SK-N-SH treated with all-trans-retinoic acid at 6 μM for 48 hours (cell line): ENCODE results near the gene PES1.

Experiments used
- ATAC-seq: fragments of 200-7000 bp; cut with Tn5 transposase; 3 replicates; pipeline ENCODE4 v1.9.1; 2020; ENCODE audit warnings: mild to moderate bottlenecking, moderate library complexity
- ARNTL ChIP-seq: fragments of 450-650 bp; formaldehyde crosslinking; IDR thresholded peaks from 2 replicates; pipeline ENCODE4 v1.5.0; 2020; ENCODE audit warnings: low read depth, mild to moderate bottlenecking, moderate library complexity, borderline replicate concordance
- BACH2 ChIP-seq: fragments of 250-450 bp; sonication (Bioruptor Pico); IDR thresholded peaks from 2 replicates; pipeline ENCODE4 v1.9.0; 2021; ENCODE audit warnings: mild to moderate bottlenecking, borderline replicate concordance
- CSDC2 ChIP-seq: fragments of 250-450 bp; sonication (Bioruptor Pico); IDR thresholded peaks from 2 replicates; pipeline ENCODE4 v1.5.0; 2020; ENCODE audit warnings: mild to moderate bottlenecking, moderate library complexity
- CSRNP3 ChIP-seq: fragments of 250-450 bp; sonication (Bioruptor Pico); IDR thresholded peaks from 2 replicates; pipeline ENCODE4 v1.5.1; 2021; ENCODE audit warnings: mild to moderate bottlenecking, moderate library complexity
- ESRRG ChIP-seq: fragments of 250-450 bp; sonication (Bioruptor Pico); IDR thresholded peaks from 2 replicates; pipeline ENCODE4 v1.6.1; 2021; ENCODE audit warnings: mild to moderate bottlenecking
- GLIS3 ChIP-seq: fragments of 250-450 bp; sonication (Bioruptor Pico); IDR thresholded peaks from 2 replicates; pipeline ENCODE4 v1.5.0; 2020; ENCODE audit warnings: mild to moderate bottlenecking, moderate library complexity
- ISL1 ChIP-seq: fragments of 250-450 bp; sonication (Bioruptor Pico); IDR thresholded peaks from 2 replicates; pipeline ENCODE4 v2.1.2; 2022; ENCODE audit warnings: mild to moderate bottlenecking, moderate library complexity
- OSR1 ChIP-seq: fragments of 250-450 bp; sonication (Bioruptor Pico); IDR thresholded peaks from 2 replicates; pipeline ENCODE4 v1.8.0; 2022; ENCODE audit warnings: moderate library complexity, mild to moderate bottlenecking, inconsistent platforms
- PATZ1 ChIP-seq: fragments of 250-450 bp; sonication (Bioruptor Pico); IDR thresholded peaks from 2 replicates; pipeline ENCODE4 v1.8.0; 2020; ENCODE audit warnings: mild to moderate bottlenecking, moderate library complexity, borderline replicate concordance
- PPARA ChIP-seq: fragments of 250-450 bp; sonication (Bioruptor Pico); IDR thresholded peaks from 2 replicates; pipeline ENCODE4 v1.5.0; 2020; ENCODE audit warnings: mild to moderate bottlenecking, borderline replicate concordance
- SNAI2 ChIP-seq: fragments of 250-450 bp; sonication (Bioruptor Pico); IDR thresholded peaks from 2 replicates; pipeline ENCODE4 v1.5.0; 2020; ENCODE audit warnings: mild to moderate bottlenecking, moderate library complexity
- TCF4 ChIP-seq: fragments of 250-450 bp; sonication (Bioruptor Pico); IDR thresholded peaks from 2 replicates; pipeline ENCODE4 v1.8.0; 2021; ENCODE audit warnings: mild to moderate bottlenecking, moderate library complexity, borderline replicate concordance
- TOX ChIP-seq: fragments of 250-450 bp; sonication (Bioruptor Pico); IDR thresholded peaks from 2 replicates; pipeline ENCODE4 v1.8.0; 2021; ENCODE audit warnings: mild to moderate bottlenecking, moderate library complexity, borderline replicate concordance
- ZC3H10 ChIP-seq: fragments of 250-450 bp; sonication (Bioruptor Pico); IDR thresholded peaks from 2 replicates; pipeline ENCODE4 v1.5.1; 2021; ENCODE audit warnings: mild to moderate bottlenecking, moderate library complexity
- ZFP3 ChIP-seq: fragments of 250-450 bp; sonication (Bioruptor Pico); IDR thresholded peaks from 2 replicates; pipeline ENCODE4 v1.5.0; 2020; ENCODE audit warnings: mild to moderate bottlenecking, moderate library complexity
- ZFP30 ChIP-seq: fragments of 450-650 bp; formaldehyde crosslinking; IDR thresholded peaks from 2 replicates; pipeline ENCODE4 v1.5.0; 2022; ENCODE audit warnings: mild to moderate bottlenecking, moderate library complexity
- ZNF565 ChIP-seq: fragments of 450-650 bp; formaldehyde crosslinking; conservative IDR thresholded peaks from 2 replicates; pipeline ENCODE4 v1.5.0; 2020; ENCODE audit warnings: low read depth, mild to moderate bottlenecking, moderate library complexity
- ZNF70 ChIP-seq: fragments of 450-650 bp; formaldehyde crosslinking; IDR thresholded peaks from 2 replicates; pipeline ENCODE4 v1.5.0; 2020; ENCODE audit warnings: mild to moderate bottlenecking, moderate library complexity
- TF ChIP-seq, protein P1 (sequence below): fragments of 250-450 bp; sonication (Bioruptor Pico); IDR thresholded peaks from 2 replicates; pipeline ENCODE4 v1.5.1; 2020; ENCODE audit warnings: low read depth, mild to moderate bottlenecking, moderate library complexity
- TF ChIP-seq, protein P2 (sequence below): fragments of 250-450 bp; sonication (Bioruptor Pico); IDR thresholded peaks from 2 replicates; pipeline ENCODE4 v1.5.0; 2020; ENCODE audit warnings: mild to moderate bottlenecking, moderate library complexity
- TF ChIP-seq, protein P3 (sequence below): fragments of 250-450 bp; sonication (Bioruptor Pico); IDR thresholded peaks from 2 replicates; pipeline ENCODE4 v1.8.0; 2021; ENCODE audit warnings: low read depth, mild to moderate bottlenecking, moderate library complexity, borderline replicate concordance

Gene PES1

DNA sequence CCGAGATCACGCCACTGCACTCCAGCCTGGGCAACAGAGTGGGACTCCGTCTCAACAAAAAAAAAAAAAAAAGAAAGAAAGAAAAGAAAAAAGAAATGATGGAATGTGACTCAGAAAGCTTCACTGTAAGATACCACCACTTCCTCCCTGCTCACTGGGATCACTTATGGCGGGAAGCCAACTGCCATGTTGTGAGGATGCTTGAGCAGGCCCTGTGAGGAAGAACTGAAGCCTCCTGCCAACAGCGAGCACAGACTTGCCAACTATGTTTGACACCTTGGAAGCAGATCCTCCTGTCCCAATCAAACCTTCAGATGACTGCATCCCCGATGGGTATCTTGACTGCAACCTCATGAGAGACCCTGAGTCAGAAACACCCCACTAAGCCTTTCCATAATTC, 53.4 kb downstream of the PES1 start:
- peak; percentile 55; the same call in 2 of the 3 replicates for ATAC-seq
- TF ChIP-seq ESRRG (CRISPR knock-in tag) (no peak), ZFP3 (CRISPR knock-in tag) (no peak), ZNF70 (CRISPR knock-in tag) (no peak), PPARA (CRISPR knock-in tag) (no peak), OSR1 (CRISPR knock-in tag) (no peak), ZNF565 (CRISPR knock-in tag) (no peak), SNAI2 (CRISPR knock-in tag) (no peak)
- TF ChIP-seq, protein P1, sequence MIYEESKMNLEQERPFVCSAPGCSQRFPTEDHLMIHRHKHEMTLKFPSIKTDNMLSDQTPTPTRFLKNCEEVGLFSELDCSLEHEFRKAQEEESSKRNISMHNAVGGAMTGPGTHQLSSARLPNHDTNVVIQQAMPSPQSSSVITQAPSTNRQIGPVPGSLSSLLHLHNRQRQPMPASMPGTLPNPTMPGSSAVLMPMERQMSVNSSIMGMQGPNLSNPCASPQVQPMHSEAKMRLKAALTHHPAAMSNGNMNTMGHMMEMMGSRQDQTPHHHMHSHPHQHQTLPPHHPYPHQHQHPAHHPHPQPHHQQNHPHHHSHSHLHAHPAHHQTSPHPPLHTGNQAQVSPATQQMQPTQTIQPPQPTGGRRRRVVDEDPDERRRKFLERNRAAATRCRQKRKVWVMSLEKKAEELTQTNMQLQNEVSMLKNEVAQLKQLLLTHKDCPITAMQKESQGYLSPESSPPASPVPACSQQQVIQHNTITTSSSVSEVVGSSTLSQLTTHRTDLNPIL (CRISPR knock-in tag): no peak
- TF ChIP-seq, protein P2, sequence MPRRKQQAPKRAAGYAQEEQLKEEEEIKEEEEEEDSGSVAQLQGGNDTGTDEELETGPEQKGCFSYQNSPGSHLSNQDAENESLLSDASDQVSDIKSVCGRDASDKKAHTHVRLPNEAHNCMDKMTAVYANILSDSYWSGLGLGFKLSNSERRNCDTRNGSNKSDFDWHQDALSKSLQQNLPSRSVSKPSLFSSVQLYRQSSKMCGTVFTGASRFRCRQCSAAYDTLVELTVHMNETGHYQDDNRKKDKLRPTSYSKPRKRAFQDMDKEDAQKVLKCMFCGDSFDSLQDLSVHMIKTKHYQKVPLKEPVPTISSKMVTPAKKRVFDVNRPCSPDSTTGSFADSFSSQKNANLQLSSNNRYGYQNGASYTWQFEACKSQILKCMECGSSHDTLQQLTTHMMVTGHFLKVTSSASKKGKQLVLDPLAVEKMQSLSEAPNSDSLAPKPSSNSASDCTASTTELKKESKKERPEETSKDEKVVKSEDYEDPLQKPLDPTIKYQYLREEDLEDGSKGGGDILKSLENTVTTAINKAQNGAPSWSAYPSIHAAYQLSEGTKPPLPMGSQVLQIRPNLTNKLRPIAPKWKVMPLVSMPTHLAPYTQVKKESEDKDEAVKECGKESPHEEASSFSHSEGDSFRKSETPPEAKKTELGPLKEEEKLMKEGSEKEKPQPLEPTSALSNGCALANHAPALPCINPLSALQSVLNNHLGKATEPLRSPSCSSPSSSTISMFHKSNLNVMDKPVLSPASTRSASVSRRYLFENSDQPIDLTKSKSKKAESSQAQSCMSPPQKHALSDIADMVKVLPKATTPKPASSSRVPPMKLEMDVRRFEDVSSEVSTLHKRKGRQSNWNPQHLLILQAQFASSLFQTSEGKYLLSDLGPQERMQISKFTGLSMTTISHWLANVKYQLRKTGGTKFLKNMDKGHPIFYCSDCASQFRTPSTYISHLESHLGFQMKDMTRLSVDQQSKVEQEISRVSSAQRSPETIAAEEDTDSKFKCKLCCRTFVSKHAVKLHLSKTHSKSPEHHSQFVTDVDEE (CRISPR knock-in tag): no peak
- TF ChIP-seq, protein P3, sequence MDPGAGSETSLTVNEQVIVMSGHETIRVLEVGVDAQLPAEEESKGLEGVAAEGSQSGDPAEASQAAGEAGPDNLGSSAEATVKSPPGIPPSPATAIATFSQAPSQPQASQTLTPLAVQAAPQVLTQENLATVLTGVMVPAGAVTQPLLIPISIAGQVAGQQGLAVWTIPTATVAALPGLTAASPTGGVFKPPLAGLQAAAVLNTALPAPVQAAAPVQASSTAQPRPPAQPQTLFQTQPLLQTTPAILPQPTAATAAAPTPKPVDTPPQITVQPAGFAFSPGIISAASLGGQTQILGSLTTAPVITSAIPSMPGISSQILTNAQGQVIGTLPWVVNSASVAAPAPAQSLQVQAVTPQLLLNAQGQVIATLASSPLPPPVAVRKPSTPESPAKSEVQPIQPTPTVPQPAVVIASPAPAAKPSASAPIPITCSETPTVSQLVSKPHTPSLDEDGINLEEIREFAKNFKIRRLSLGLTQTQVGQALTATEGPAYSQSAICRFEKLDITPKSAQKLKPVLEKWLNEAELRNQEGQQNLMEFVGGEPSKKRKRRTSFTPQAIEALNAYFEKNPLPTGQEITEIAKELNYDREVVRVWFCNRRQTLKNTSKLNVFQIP: no peak
- TF ChIP-seq, all 23 proteins: peak for 0

DNA sequence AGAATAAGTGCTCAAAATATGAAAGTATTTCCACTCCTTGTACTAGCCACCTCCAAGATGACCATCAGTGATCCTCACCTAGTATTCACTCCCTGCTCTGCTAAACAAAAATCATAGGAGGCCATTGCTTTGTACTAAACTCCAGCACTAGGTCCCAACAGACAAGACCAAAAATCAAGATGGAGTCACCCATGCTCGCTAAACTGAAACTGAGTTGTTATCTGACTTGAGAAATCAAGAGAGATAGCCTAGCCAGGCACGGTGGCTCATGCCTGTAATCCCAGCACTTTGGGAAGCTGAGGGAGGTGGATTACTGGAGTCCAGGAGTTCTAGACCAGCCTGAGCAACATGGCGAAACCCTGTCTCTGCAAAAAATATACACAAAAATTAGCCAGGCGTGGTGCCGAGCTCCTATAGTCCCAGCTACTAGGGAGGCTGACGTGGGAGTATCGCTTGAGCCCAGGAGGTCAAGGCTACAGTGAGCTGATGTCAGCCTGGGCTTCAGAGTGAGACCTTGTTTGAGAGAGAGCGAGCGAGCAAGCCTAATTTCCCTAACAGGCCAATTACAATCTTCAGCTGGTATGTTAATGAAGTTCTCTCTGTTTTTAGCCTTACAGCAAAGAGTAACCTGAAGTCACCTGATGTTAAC, 54.5 kb downstream of the PES1 start:
- no peak for TF ChIP-seq ZFP30 (CRISPR knock-in tag)
- TF ChIP-seq TCF4 (CRISPR knock-in tag): no peak
- no peak for TF ChIP-seq BACH2 (CRISPR knock-in tag)
- no peak for TF ChIP-seq PATZ1
- TF ChIP-seq, protein P3: no peak
- no peak for TF ChIP-seq ARNTL (CRISPR knock-in tag)
- TF ChIP-seq TOX: no peak
- TF ChIP-seq ZFP3 (CRISPR knock-in tag): no peak
- no peak for TF ChIP-seq GLIS3 (CRISPR knock-in tag)
- TF ChIP-seq CSDC2 (CRISPR knock-in tag): no peak
- no peak for TF ChIP-seq ISL1 (CRISPR knock-in tag)
- no peak for TF ChIP-seq PPARA (CRISPR knock-in tag)
- TF ChIP-seq ZC3H10 (CRISPR knock-in tag): no peak
- TF ChIP-seq ZNF70 (CRISPR knock-in tag): no peak
- no peak for TF ChIP-seq CSRNP3 (CRISPR knock-in tag)
- TF ChIP-seq, protein P2 (CRISPR knock-in tag): no peak
- no peak for TF ChIP-seq ZNF565 (CRISPR knock-in tag)
- no peak for TF ChIP-seq OSR1 (CRISPR knock-in tag)
- no peak for ATAC-seq
